Body of pancreas (tissue), 4 donors: ENCODE measurements around the gene LYST.

Experiments used
- POLR2A ChIP-seq, 3 donors: fragments of 450-650 bp; IDR thresholded peaks; one replicate each; pipeline ENCODE4 v1.6.1; 2016; ENCODE audit warnings: antibody characterized with exemption in 3 of 3, mild to moderate bottlenecking in 2 of 3
- TF ChIP-seq, protein P1 (sequence below), 7 experiments: fragments of 450-650 bp in 4 of 7; fragments of 200-600 bp in 3 of 7; sonication (generic) in 3 of 7; IDR thresholded peaks; one replicate each; pipeline ENCODE4 v1.5.1; 2016 to 2019; ENCODE audit warnings: antibody characterized with exemption in 7 of 7

DNA sequence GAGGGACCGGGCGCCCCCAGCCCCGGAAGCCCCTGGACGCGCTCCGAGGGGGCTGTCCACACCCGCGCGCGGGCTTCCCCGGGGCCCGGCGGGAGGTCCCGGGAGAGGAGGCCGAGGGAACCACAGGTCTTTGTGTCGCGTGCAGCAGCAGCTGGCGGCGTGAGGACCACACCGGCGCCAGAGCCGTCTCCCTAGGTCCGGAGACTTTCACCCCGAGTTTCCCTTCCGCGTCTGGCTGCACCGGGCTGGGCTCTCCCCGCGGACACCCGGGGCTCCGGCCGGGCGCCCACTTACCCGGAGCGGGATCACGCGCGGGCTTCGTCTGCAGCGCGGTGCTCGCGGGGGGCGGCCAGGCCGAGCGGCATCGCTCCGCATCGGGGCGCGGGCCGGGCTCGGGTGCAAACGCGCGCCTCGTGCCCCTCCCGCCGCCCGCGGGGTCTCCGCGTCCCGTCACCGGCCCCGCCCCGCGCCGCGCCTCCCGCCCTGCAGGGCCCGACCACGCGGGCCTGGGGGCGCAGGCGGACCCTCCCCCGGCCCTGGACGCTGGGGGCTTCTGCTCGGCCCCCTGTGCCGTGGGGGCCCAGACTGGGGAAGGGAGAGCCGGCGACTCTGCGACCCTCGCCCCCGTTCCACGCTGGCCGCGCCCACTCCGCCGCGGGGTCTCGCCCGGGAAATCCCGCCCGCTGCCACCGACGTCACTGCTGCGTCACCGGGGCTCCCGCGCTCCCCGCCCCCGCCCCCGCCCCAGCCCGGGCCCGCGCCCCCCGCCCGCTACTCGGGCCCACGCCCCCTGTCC is 217.1 kb downstream of the LYST start, which contains the start of gene GNG4:
- TF ChIP-seq, protein P1, sequence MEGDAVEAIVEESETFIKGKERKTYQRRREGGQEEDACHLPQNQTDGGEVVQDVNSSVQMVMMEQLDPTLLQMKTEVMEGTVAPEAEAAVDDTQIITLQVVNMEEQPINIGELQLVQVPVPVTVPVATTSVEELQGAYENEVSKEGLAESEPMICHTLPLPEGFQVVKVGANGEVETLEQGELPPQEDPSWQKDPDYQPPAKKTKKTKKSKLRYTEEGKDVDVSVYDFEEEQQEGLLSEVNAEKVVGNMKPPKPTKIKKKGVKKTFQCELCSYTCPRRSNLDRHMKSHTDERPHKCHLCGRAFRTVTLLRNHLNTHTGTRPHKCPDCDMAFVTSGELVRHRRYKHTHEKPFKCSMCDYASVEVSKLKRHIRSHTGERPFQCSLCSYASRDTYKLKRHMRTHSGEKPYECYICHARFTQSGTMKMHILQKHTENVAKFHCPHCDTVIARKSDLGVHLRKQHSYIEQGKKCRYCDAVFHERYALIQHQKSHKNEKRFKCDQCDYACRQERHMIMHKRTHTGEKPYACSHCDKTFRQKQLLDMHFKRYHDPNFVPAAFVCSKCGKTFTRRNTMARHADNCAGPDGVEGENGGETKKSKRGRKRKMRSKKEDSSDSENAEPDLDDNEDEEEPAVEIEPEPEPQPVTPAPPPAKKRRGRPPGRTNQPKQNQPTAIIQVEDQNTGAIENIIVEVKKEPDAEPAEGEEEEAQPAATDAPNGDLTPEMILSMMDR (IDR thresholded peaks at IDR 0.05): no peak
- no peak for TF ChIP-seq POLR2A (IDR thresholded peaks at IDR 0.05)
